HEK293 (cell line): ENCODE measurements around the gene ADGRD1.

Source experiments
- CTCF ChIA-PET: fragments of 350-600 bp; formaldehyde crosslinking; extraction: SDS; loops from one replicate; lab custom pipeline; 2021; ENCODE audit warnings: antibody characterized with exemption; lab: Yijun Ruan, JAX
- POLR2A ChIA-PET: fragments of 300-600 bp; formaldehyde crosslinking; extraction: SDS; loops from one replicate; lab custom pipeline; 2020; ENCODE audit warnings: antibody characterized with exemption, inconsistent platforms; lab: Yijun Ruan, JAX
- H3K27ac ChIP-seq: fragments of 200-500 bp; sonication (Bioruptor generic); 2 replicates; pipeline ENCODE4 v1.5.1; 2014; ENCODE audit warnings: low read depth, low read length, control low read depth, inconsistent platforms; ENCODE audit errors: extremely low read depth
- H3K36me3 ChIP-seq, 2 experiments: fragments of 200-500 bp in 1 of 2; sonication (Bioruptor generic) in 1 of 2; 1 replicate in 1 of 2; 2 replicates in 1 of 2; pipeline ENCODE4 v1.5.1; 2014 to 2017; ENCODE audit warnings: inconsistent platforms in 2 of 2, low read length in 2 of 2; ENCODE audit not compliant: control insufficient read depth in 2 of 2, insufficient read depth in 1 of 2
- H3K4me1 ChIP-seq: fragments of 200-500 bp; sonication (Bioruptor generic); 2 replicates; pipeline ENCODE4 v1.5.1; 2014; ENCODE audit warnings: mild to moderate bottlenecking, low read length, inconsistent platforms; ENCODE audit not compliant: control insufficient read depth, insufficient read depth
- H3K4me3 ChIP-seq: 2 replicates; pipeline ENCODE4 v1.5.1; 2011; ENCODE audit warnings: low read depth, mild to moderate bottlenecking, control low read depth, low read length, moderate library complexity
- H3K9me3 ChIP-seq: fragments of 200-500 bp; sonication (Bioruptor generic); 2 replicates; pipeline ENCODE4 v1.5.1; 2014; ENCODE audit warnings: low read depth, low read length, inconsistent platforms; ENCODE audit not compliant: control insufficient read depth, insufficient read depth
- HOXC10 ChIP-seq: sonication (generic); formaldehyde crosslinking; IDR thresholded peaks from 2 replicates; pipeline ENCODE4 v1.8.1; 2023; ENCODE audit warnings: mild to moderate bottlenecking, missing genetic modification reagents
- SALL2 ChIP-seq: fragments of 450-650 bp; formaldehyde crosslinking; IDR thresholded peaks from 2 replicates; pipeline ENCODE4 v1.5.0; 2017; ENCODE audit warnings: missing biosample characterization, mild to moderate bottlenecking, missing genetic modification characterization, borderline replicate concordance
- SP2 ChIP-seq: fragments of 450-650 bp; formaldehyde crosslinking; IDR thresholded peaks from 2 replicates; pipeline ENCODE4 v1.5.1; 2016; ENCODE audit warnings: missing biosample characterization, missing genetic modification characterization
- ZBTB8A ChIP-seq: fragments of 450-650 bp; formaldehyde crosslinking; IDR thresholded peaks from 2 replicates; pipeline ENCODE4 v1.5.1; 2016; ENCODE audit warnings: missing biosample characterization, missing genetic modification characterization
- ZNF112 ChIP-seq: fragments of 450-650 bp; formaldehyde crosslinking; IDR thresholded peaks from 2 replicates; pipeline ENCODE4 v1.5.0; 2017; ENCODE audit warnings: missing biosample characterization, missing genetic modification characterization
- ZNF596 ChIP-seq: fragments of 450-650 bp; IDR thresholded peaks from 2 replicates; pipeline ENCODE4 v1.5.0; 2018; ENCODE audit warnings: missing biosample characterization, mild to moderate bottlenecking, missing genetic modification characterization, moderate library complexity
- ZNF623 ChIP-seq: fragments of 450-650 bp; formaldehyde crosslinking; IDR thresholded peaks from 2 replicates; pipeline ENCODE4 v1.5.1; 2016; ENCODE audit warnings: missing biosample characterization, missing genetic modification characterization
- ZSCAN16 ChIP-seq: fragments of 450-650 bp; formaldehyde crosslinking; IDR thresholded peaks from 2 replicates; pipeline ENCODE4 v1.5.1; 2016; ENCODE audit warnings: missing biosample characterization, missing genetic modification characterization
- ZSCAN30 ChIP-seq: fragments of 450-650 bp; IDR thresholded peaks from 2 replicates; pipeline ENCODE4 v1.5.1; 2018; ENCODE audit warnings: missing biosample characterization, mild to moderate bottlenecking, missing genetic modification characterization, moderate library complexity
- TF ChIP-seq, protein P1 (sequence below): fragments of 450-650 bp; formaldehyde crosslinking; IDR thresholded peaks from 2 replicates; pipeline ENCODE4 v1.5.1; 2017; ENCODE audit warnings: missing biosample characterization, missing genetic modification characterization
- TF ChIP-seq, protein P2 (sequence below): fragments of 450-650 bp; formaldehyde crosslinking; IDR thresholded peaks from 2 replicates; pipeline ENCODE4 v1.5.1; 2016; ENCODE audit warnings: missing biosample characterization, missing genetic modification characterization
- TF ChIP-seq, protein P3 (sequence below): fragments of 450-650 bp; formaldehyde crosslinking; IDR thresholded peaks from 2 replicates; pipeline ENCODE4 v1.5.1; 2016; ENCODE audit warnings: missing biosample characterization, missing genetic modification characterization
- TF ChIP-seq, protein P4 (sequence below): fragments of 450-650 bp; formaldehyde crosslinking; conservative IDR thresholded peaks from 2 replicates; pipeline ENCODE4 v1.5.1; 2016; ENCODE audit warnings: low read depth, missing biosample characterization, missing genetic modification characterization
- TF ChIP-seq, protein P5 (sequence below): fragments of 450-650 bp; formaldehyde crosslinking; IDR thresholded peaks from 2 replicates; pipeline ENCODE4; 2016; ENCODE audit warnings: missing biosample characterization, missing genetic modification characterization
- TF ChIP-seq, protein P6 (sequence below): fragments of 450-650 bp; formaldehyde crosslinking; IDR thresholded peaks from 2 replicates; pipeline ENCODE4 v1.5.1; 2016; ENCODE audit warnings: missing biosample characterization, missing genetic modification characterization
- TF ChIP-seq, protein P7 (sequence below): fragments of 450-650 bp; formaldehyde crosslinking; IDR thresholded peaks from 2 replicates; pipeline ENCODE4 v1.5.1; 2016; ENCODE audit warnings: missing biosample characterization, missing genetic modification characterization

ADGRD1 gene

DNA sequence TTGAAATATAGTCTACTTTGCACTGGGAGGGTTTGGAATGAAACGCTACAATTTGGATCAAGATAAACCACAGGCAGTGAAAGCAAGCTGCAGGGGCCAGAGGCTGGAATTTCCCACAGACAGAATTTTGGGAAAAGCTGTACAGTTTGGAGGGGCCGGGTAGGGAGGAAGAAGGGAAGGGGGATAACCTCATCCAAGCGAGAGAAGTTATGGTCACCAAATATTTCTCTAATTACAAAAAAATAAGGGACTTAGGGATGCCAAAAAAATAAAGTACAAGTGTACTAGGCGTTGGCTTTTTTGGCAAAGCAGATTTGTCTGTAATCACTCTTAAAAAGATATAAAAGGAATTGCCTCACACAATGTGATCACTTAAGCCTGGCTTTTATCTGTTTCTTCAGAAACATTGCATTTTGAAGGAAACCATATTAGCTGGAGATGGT lies 31.2 kb upstream of the ADGRD1 start:
- Histone ChIP-seq H3K9me3 (no peaks in the 10 kb centered on the region), H3K27ac (no peak overlapping the region), H3K4me3 (no peak overlapping the region), H3K36me3 (no peaks in the 10 kb centered on the region), H3K4me1 (no peaks in the 10 kb centered on the region)
- ChIA-PET POLR2A (no interaction called here), CTCF (interaction anchor here (1.4 kb wide), 1 partner anchor 532 kb away, joined by 4 read pairs; no protein-coding TSS in a partner anchor)
- TF ChIP-seq ZNF596 (no peak), ZSCAN16 (tag by site-specific recombination) (no peak), HOXC10 (no peak), SP2 (tag by site-specific recombination) (no peak), ZNF112 (tag by site-specific recombination) (no peak), SALL2 (tag by site-specific recombination) (no peak), ZSCAN30 (tag by site-specific recombination) (no peak), ZNF623 (tag by site-specific recombination) (no peak), ZBTB8A (tag by site-specific recombination) (no peak)
- TF ChIP-seq, protein P1, sequence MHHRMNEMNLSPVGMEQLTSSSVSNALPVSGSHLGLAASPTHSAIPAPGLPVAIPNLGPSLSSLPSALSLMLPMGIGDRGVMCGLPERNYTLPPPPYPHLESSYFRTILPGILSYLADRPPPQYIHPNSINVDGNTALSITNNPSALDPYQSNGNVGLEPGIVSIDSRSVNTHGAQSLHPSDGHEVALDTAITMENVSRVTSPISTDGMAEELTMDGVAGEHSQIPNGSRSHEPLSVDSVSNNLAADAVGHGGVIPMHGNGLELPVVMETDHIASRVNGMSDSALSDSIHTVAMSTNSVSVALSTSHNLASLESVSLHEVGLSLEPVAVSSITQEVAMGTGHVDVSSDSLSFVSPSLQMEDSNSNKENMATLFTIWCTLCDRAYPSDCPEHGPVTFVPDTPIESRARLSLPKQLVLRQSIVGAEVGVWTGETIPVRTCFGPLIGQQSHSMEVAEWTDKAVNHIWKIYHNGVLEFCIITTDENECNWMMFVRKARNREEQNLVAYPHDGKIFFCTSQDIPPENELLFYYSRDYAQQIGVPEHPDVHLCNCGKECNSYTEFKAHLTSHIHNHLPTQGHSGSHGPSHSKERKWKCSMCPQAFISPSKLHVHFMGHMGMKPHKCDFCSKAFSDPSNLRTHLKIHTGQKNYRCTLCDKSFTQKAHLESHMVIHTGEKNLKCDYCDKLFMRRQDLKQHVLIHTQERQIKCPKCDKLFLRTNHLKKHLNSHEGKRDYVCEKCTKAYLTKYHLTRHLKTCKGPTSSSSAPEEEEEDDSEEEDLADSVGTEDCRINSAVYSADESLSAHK: no peak
- TF ChIP-seq, protein P2, sequence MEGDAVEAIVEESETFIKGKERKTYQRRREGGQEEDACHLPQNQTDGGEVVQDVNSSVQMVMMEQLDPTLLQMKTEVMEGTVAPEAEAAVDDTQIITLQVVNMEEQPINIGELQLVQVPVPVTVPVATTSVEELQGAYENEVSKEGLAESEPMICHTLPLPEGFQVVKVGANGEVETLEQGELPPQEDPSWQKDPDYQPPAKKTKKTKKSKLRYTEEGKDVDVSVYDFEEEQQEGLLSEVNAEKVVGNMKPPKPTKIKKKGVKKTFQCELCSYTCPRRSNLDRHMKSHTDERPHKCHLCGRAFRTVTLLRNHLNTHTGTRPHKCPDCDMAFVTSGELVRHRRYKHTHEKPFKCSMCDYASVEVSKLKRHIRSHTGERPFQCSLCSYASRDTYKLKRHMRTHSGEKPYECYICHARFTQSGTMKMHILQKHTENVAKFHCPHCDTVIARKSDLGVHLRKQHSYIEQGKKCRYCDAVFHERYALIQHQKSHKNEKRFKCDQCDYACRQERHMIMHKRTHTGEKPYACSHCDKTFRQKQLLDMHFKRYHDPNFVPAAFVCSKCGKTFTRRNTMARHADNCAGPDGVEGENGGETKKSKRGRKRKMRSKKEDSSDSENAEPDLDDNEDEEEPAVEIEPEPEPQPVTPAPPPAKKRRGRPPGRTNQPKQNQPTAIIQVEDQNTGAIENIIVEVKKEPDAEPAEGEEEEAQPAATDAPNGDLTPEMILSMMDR (tag by site-specific recombination): no peak
- TF ChIP-seq, protein P3, sequence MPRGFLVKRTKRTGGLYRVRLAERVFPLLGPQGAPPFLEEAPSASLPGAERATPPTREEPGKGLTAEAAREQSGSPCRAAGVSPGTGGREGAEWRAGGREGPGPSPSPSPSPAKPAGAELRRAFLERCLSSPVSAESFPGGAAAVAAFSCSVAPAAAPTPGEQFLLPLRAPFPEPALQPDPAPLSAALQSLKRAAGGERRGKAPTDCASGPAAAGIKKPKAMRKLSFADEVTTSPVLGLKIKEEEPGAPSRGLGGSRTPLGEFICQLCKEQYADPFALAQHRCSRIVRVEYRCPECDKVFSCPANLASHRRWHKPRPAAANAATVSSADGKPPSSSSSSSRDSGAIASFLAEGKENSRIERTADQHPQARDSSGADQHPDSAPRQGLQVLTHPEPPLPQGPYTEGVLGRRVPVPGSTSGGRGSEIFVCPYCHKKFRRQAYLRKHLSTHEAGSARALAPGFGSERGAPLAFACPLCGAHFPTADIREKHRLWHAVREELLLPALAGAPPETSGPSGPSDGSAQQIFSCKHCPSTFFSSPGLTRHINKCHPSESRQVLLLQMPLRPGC (tag by site-specific recombination): no peak
- TF ChIP-seq, protein P4, sequence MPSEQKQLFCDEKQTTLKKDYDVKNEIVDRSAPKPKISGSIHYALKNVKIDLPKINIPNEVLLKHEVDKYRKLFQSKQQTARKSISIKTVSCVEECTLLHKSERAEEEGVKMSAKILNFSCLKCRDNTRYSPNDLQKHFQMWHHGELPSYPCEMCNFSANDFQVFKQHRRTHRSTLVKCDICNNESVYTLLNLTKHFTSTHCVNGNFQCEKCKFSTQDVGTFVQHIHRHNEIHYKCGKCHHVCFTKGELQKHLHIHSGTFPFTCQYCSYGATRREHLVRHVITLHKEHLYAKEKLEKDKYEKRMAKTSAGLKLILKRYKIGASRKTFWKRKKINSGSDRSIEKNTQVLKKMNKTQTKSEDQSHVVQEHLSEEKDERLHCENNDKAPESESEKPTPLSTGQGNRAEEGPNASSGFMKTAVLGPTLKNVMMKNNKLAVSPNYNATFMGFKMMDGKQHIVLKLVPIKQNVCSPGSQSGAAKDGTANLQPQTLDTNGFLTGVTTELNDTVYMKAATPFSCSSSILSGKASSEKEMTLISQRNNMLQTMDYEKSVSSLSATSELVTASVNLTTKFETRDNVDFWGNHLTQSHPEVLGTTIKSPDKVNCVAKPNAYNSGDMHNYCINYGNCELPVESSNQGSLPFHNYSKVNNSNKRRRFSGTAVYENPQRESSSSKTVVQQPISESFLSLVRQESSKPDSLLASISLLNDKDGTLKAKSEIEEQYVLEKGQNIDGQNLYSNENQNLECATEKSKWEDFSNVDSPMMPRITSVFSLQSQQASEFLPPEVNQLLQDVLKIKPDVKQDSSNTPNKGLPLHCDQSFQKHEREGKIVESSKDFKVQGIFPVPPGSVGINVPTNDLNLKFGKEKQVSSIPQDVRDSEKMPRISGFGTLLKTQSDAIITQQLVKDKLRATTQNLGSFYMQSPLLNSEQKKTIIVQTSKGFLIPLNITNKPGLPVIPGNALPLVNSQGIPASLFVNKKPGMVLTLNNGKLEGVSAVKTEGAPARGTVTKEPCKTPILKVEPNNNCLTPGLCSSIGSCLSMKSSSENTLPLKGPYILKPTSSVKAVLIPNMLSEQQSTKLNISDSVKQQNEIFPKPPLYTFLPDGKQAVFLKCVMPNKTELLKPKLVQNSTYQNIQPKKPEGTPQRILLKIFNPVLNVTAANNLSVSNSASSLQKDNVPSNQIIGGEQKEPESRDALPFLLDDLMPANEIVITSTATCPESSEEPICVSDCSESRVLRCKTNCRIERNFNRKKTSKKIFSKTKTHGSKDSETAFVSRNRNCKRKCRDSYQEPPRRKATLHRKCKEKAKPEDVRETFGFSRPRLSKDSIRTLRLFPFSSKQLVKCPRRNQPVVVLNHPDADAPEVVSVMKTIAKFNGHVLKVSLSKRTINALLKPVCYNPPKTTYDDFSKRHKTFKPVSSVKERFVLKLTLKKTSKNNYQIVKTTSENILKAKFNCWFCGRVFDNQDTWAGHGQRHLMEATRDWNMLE: no peak
- TF ChIP-seq, protein P5, sequence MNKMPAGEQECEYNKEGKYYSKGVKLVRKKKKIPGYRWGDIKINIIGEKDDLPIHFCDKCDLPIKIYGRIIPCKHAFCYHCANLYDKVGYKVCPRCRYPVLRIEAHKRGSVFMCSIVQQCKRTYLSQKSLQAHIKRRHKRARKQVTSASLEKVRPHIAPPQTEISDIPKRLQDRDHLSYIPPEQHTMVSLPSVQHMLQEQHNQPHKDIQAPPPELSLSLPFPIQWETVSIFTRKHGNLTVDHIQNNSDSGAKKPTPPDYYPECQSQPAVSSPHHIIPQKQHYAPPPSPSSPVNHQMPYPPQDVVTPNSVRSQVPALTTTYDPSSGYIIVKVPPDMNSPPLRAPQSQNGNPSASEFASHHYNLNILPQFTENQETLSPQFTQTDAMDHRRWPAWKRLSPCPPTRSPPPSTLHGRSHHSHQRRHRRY: no peak
- TF ChIP-seq, protein P6, sequence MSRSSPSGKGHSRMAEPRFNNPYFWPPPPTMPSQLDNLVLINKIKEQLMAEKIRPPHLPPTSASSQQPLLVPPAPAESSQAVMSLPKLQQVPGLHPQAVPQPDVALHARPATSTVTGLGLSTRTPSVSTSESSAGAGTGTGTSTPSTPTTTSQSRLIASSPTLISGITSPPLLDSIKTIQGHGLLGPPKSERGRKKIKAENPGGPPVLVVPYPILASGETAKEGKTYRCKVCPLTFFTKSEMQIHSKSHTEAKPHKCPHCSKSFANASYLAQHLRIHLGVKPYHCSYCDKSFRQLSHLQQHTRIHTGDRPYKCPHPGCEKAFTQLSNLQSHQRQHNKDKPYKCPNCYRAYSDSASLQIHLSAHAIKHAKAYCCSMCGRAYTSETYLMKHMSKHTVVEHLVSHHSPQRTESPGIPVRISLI (tag by site-specific recombination): no peak
- TF ChIP-seq, protein P7, sequence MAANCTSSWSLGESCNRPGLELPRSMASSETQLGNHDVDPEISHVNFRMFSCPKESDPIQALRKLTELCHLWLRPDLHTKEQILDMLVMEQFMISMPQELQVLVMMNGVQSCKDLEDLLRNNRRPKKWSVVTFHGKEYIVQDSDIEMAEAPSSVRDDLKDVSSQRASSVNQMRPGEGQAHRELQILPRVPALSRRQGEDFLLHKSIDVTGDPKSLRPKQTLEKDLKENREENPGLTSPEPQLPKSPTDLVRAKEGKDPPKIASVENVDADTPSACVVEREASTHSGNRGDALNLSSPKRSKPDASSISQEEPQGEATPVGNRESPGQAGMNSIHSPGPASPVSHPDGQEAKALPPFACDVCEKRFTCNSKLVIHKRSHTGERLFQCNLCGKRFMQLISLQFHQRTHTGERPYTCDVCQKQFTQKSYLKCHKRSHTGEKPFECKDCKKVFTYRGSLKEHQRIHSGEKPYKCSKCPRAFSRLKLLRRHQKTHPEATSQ (tag by site-specific recombination): no peak
